ENCODE data around the gene CYP19A1.

Gene CYP19A1

DNA sequence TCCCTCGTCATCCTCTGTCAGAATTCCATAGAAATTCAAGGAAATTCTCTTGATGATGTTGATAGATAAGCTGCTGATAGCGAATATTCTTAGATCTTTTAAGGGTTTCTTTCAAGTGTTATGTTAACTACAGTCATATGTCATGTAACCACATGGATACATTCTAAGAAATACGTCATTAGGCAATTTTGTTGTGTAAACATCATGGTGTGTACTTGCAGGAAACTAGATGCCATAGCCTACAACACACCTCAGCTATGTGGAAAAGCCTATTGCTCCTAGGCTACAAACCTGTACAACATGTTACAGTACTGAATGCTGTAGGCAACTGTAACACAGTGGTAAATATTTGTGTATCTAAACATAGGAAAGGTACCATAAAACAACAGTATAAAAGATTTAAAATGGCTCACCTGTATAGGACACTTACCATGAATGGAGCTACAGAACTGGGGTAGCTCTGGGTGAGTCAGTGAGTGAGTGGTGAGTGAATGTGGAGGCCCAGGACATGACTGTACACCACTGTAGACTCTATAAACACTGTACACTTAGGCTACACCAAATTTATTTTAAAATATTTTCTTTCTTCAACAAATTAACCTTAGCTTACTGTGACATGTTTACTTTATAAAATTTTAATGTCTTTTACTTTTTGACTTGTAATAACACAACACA lies 37.7 kb upstream of the CYP19A1 start:
- Histone ChIP-seq H3K9ac (no peak overlapping the region), H3K4me3 (no peak overlapping the region)

DNA sequence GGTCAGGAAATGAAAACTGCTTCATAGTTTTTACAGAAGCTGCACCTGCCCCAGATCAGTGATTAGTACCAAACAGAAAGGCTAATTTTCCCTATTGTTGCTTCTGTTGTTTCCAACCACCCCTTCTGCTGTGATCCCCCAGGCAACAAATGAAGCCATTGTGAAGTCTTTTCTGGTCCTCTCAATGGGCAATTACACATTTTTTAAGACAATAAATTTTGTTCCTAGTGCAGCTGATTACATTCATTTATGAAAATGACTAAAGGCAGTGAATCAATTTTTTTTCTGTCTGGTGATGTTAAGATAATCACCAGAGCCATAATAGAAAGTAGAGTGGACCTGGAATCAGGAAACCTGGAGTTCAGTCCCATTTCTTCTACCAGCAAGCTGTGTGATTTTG lies 35.7 kb upstream of the CYP19A1 start:
- Histone ChIP-seq H3K4me2 (no peak overlapping the region), H3K36me3 (no peaks in the 10 kb centered on the region), H3K4me3 (no peak overlapping the region), H4K20me1 (no peaks in the 10 kb centered on the region), H3K27ac (no peak overlapping the region), H3K27me3 (no peaks in the 10 kb centered on the region), H3K9me3 (no peaks in the 10 kb centered on the region), H3K4me1 (no peaks in the 10 kb centered on the region), H3K9ac (no peak overlapping the region)
- TF ChIP-seq Cebpa-rat (IDR thresholded peaks at IDR 0.05), result no peak

More for the DNA sequence above, 37.7 kb upstream of the CYP19A1 start:
- H4K20me1 ChIP-seq, result no peaks in the 10 kb centered on the region
- H3K27ac ChIP-seq, result no peak overlapping the region
- H3K27me3 ChIP-seq, result no peaks in the 10 kb centered on the region
- H3K9me3 ChIP-seq, result no peaks in the 10 kb centered on the region
- TF ChIP-seq Cebpa-rat (IDR thresholded peaks at IDR 0.05), result no peak
- no peaks in the 10 kb centered on the region for H3K36me3 ChIP-seq
- H3K4me2 ChIP-seq, result no peak overlapping the region
- H3K4me1 ChIP-seq, result no peaks in the 10 kb centered on the region

DNA sequence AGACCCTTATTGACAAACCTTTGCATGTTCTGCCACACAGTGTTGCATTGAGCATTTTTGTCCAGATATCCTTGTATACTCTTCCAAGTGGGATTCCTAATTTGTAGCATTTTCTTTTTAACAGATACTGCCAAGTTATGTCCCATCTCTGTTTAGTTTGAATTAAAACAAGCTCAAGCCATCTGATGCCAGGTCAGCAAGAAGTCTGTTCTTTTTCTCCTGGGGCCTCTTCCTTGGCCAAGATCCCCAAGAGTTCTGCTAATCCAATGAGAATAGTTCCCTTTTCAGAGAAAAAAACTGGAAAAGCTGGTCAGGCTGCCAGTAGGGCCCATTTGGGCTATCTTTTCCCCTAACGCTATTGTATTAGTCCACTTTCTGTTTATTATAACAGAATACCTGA lies 32.9 kb upstream of the CYP19A1 start:
- Histone ChIP-seq H3K4me2 (no peak overlapping the region), H3K9me3 (no peaks in the 10 kb centered on the region), H3K27me3 (no peaks in the 10 kb centered on the region), H3K27ac (no peak overlapping the region), H3K36me3 (no peaks in the 10 kb centered on the region), H4K20me1 (no peaks in the 10 kb centered on the region), H3K9ac (no peak overlapping the region), H3K4me3 (no peak overlapping the region), H3K4me1 (no peaks in the 10 kb centered on the region)
- TF ChIP-seq Cebpa-rat (IDR thresholded peaks at IDR 0.05), result no peak

DNA sequence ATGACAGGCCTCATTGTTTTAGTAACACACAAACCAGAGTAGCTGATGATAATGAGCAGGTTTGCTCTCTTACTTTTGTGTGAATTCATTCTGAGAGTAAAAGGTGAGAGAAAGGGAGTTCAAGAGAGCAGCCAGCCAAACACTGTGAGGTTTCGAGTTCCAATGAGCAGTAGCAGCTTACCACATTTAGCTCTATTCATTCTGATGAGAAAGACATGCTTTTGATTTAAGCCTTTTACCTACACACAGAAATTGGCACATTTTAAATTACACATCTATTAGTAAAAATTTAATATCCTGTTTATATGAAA lies 31.0 kb upstream of the CYP19A1 start:
- Histone ChIP-seq H4K20me1 (no peaks in the 10 kb centered on the region), H3K4me3 (no peak overlapping the region), H3K4me1 (peaks cover 6% of the 10 kb centered on the region; the same call in 1 of the 2 replicates), H3K27ac (no peak overlapping the region), H3K9ac (no peak overlapping the region), H3K9me3 (no peaks in the 10 kb centered on the region), H3K36me3 (no peaks in the 10 kb centered on the region), H3K27me3 (no peaks in the 10 kb centered on the region), H3K4me2 (no peak overlapping the region)
- no peak for TF ChIP-seq Cebpa-rat (IDR thresholded peaks at IDR 0.05)

DNA sequence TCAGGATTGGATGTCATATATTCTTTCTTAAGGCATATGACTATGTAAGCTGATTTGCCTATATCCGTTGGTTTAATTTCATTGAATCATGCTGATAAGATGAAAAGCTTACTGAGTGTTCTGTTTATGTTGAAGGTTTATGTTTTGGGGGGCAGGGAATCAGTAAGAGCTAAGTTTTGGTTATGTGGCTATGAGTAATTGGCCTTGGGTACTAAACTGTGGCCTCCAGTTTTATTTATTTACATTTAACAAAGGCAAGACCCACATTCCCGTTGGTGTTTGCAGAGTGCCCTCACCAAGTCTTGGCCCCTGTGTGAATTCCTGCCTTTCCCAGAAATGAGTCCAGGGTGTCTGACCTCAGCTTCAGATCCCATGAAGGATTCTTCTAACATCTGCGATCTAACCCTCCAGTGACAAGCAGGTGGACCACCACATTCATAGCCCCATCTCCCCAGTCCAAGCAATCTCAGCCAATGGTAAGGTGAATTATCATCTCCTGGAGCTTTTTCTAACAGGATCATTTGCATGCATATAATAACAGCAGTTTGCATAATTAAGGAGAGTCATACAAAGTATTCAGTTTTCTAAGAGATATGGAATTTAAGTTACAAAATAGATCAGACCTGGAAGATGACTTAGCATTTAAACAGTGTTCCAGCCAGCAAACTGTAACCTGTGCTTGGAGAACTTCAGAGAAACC lies 30.5 kb upstream of the CYP19A1 start:
- Histone ChIP-seq H3K4me3 (no peak overlapping the region), H3K4me2 (no peak overlapping the region), H3K36me3 (no peaks in the 10 kb centered on the region), H4K20me1 (no peaks in the 10 kb centered on the region), H3K27ac (no peak overlapping the region), H3K9ac (no peak overlapping the region), H3K9me3 (no peaks in the 10 kb centered on the region), H3K27me3 (no peaks in the 10 kb centered on the region), H3K4me1 (peaks cover 6% of the 10 kb centered on the region; the same call in 1 of the 2 replicates)
- TF ChIP-seq Cebpa-rat (IDR thresholded peaks at IDR 0.05), result no peak

DNA sequence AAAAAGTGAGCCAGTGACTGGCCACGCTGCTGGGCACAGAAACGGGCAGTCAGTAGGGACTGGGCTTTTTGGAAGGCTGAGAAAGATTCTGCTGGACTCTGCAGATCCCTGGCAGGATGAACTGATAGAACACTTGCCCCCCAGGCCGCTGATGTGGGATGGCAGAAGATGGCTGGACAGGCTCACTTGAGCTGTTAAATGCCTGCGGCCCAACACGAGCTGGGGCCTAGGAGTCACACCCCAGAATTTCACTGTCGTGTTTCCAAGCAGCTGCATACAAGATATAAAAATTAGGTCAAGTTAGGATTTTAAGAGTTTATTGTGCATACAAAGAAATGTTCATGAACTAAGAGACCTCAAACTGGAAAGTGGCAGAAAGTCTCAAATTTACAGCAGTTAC lies 29.9 kb upstream of the CYP19A1 start:
- Histone ChIP-seq H3K4me2 (no peak overlapping the region), H3K4me3 (no peak overlapping the region), H4K20me1 (no peaks in the 10 kb centered on the region), H3K4me1 (peaks cover 6% of the 10 kb centered on the region; the same call in 1 of the 2 replicates), H3K9me3 (no peaks in the 10 kb centered on the region), H3K27ac (no peak overlapping the region), H3K36me3 (no peaks in the 10 kb centered on the region), H3K9ac (no peak overlapping the region), H3K27me3 (no peaks in the 10 kb centered on the region)
- TF ChIP-seq Cebpa-rat (IDR thresholded peaks at IDR 0.05), result no peak

DNA sequence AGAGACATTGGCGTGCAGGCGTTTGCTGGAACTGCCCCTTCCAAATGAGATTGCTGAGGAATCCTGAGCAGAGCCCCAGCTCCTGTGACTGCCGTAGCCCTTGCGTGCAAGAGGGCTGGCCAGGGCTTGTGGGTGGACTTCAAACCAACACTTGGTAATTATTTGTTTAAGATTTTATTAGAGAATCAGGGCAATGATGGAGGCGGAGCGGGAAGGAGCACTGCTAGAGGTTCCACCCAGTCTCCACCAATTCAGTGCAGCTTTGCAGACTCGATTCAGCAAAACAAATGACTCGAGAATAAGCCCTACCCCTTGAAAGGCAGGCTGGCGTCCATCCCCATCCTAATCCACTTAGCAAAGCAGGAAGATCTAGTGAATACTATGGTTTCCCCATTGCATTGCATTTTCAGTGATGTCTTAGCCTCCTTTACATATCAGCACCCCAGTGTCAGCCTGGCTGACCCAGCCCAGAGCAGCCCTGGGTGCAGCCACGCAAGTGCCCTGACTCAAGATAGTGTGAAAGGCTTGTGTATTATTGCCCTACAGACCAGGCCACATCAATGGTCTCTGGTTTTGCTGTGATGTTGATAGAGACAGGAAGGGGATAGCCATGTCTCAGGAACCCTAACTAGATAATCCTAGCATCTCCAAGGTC lies 29.1 kb upstream of the CYP19A1 start:
- H3K9ac ChIP-seq, result no peak overlapping the region
- no peaks in the 10 kb centered on the region for H4K20me1 ChIP-seq
- H3K27ac ChIP-seq, result no peak overlapping the region
- TF ChIP-seq Cebpa-rat (IDR thresholded peaks at IDR 0.05), result no peak
- no peak overlapping the region for H3K4me3 ChIP-seq
- peaks cover 6% of the 10 kb centered on the region; the same call in 1 of the 2 replicates for H3K4me1 ChIP-seq
- no peaks in the 10 kb centered on the region for H3K36me3 ChIP-seq
- H3K27me3 ChIP-seq, result no peaks in the 10 kb centered on the region
- H3K9me3 ChIP-seq, result no peaks in the 10 kb centered on the region
- no peak overlapping the region for H3K4me2 ChIP-seq

DNA sequence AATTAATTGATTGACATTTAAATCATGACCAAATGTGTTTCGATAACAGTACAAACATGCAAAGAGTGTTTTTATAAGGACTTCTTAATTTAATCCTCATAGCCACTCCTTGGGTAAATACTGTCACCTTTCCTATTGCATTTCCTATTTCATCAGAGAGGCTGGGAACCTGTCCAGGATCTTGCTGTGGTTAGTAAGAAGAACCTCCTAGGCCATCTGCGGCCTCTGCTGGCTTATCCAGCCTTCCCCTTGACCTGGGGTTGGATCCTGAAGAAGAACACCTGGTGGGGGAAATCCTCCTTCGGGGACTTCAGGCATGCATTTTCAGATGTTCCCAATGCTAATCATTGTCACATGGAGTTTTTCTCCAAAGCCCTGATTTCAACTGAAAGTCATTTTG lies 28.5 kb upstream of the CYP19A1 start:
- H3K4me3 ChIP-seq, result no peak overlapping the region
- H3K36me3 ChIP-seq, result no peaks in the 10 kb centered on the region
- no peaks in the 10 kb centered on the region for H3K27me3 ChIP-seq
- no peak for TF ChIP-seq Cebpa-rat (IDR thresholded peaks at IDR 0.05)
- H3K9me3 ChIP-seq, result no peaks in the 10 kb centered on the region
- peaks cover 6% of the 10 kb centered on the region; the same call in 1 of the 2 replicates for H3K4me1 ChIP-seq
- H3K4me2 ChIP-seq, result no peak overlapping the region
- no peak overlapping the region for H3K27ac ChIP-seq
- H4K20me1 ChIP-seq, result no peaks in the 10 kb centered on the region
- H3K9ac ChIP-seq, result no peak overlapping the region

DNA sequence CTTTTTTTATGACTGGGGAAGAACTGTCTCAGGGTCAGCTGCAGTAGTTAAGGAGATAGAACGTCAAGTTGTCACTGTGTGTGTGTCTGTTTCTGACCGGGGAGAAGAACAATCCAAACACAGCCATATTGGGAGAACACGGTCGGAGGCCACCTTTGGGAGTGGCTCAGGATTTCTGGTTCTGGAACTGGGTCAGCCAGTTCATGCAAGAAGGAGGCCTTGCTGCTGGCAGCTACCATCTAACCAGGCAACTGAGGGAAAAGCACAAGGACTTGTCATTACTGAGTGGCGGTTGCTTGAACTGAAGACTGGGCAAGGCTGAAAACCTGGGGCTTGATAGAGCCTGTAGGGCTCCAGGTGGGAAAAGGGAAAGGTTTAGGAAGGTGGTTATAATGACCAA lies 27.7 kb upstream of the CYP19A1 start:
- TF ChIP-seq Cebpa-rat (IDR thresholded peaks at IDR 0.05), result no peak
- H3K27me3 ChIP-seq, result no peaks in the 10 kb centered on the region
- no peak overlapping the region for H3K4me3 ChIP-seq
- H3K36me3 ChIP-seq, result no peaks in the 10 kb centered on the region
- peaks cover 6% of the 10 kb centered on the region; the same call in 1 of the 2 replicates for H3K4me1 ChIP-seq
- no peak overlapping the region for H3K27ac ChIP-seq
- no peaks in the 10 kb centered on the region for H3K9me3 ChIP-seq
- no peak overlapping the region for H3K4me2 ChIP-seq
- H4K20me1 ChIP-seq, result no peaks in the 10 kb centered on the region
- no peak overlapping the region for H3K9ac ChIP-seq

DNA sequence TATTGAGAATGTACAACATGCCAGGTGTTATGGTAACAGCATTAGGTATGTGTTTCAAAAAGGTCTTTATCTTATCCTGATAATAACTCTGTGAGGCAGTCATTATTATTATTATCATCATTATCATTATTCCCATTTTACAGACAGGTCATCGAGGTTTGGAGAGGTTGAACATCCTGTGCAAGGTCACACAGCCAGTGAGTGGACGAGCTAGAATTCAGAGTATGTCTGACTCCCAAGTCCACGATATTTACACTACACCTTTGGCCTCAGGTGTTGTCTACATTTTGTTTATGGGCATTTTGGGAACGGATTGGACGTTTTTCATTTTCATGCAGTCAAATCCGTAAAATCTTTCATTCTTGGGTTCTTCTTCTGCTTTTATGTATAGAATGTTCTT lies 27.0 kb upstream of the CYP19A1 start:
- Histone ChIP-seq H3K9me3 (no peaks in the 10 kb centered on the region), H4K20me1 (no peaks in the 10 kb centered on the region), H3K27ac (no peak overlapping the region), H3K27me3 (no peaks in the 10 kb centered on the region), H3K9ac (no peak overlapping the region), H3K4me1 (peaks cover 6% of the 10 kb centered on the region; the same call in 1 of the 2 replicates), H3K36me3 (no peaks in the 10 kb centered on the region), H3K4me3 (no peak overlapping the region), H3K4me2 (no peak overlapping the region)
- no peak for TF ChIP-seq Cebpa-rat (IDR thresholded peaks at IDR 0.05)

All from BLaER1 (cell line).